ENCODE results near the gene ENO3.

ENO3 gene

GRCh38 chr17:4950075-4950745 lies 709 bp upstream of the ENO3 start:
- peak in 1 of 2 donors; percentile 37 for DNase-seq

DNA sequence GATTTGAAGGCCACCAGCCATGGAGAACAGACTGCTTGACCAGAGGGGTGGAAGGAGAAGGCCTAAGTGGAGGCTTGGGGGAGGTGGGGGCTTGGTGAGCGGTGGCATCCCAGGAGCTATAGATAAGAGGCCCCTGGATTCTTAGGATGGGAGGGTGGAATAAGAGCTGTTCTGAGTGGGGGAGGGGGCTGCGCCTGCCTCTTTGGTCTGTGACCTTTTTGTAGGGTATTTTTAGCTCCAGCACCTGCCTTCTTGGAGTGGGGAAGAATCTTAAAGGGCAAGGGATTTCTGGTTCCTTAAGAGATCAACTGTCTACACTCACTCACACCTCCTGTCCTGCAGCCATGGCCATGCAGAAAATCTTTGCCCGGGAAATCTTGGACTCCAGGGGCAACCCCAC lies 567 bp downstream of the ENO3 start:
- DNase-seq, result no peak

DNA sequence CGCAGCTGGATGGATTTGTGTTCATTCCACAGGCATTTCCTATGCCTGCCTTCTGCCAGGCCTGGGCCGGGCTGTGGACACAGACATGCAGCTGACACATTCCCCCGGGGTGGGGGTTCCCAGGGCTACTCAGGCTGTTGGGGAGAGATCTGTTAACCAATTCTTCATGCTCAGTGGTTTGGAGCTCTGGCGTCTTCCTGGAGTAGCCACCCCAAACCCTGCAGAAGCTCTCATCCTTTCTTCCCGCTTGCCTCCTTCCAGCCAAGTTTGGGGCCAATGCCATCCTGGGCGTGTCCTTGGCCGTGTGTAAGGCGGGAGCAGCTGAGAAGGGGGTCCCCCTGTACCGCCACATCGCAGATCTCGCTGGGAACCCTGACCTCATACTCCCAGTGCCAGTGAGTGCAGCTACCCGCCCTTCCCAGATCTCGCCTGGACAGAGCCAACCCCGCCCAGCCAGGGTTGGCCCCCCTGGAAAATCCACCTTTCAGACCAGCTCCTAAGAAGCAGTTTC lies 2.6 kb downstream of the ENO3 start:
- DNase-seq, result no peak

- no peak for DNase-seq
Observed at GRCh38 chr17:4955091-4955490, 4.2 kb downstream of the ENO3 start.

- DNase-seq, result peak; percentile 34 to 56
Observed at GRCh38 chr17:4956493-4957061, 5.7 kb downstream of the ENO3 start.

DNA sequence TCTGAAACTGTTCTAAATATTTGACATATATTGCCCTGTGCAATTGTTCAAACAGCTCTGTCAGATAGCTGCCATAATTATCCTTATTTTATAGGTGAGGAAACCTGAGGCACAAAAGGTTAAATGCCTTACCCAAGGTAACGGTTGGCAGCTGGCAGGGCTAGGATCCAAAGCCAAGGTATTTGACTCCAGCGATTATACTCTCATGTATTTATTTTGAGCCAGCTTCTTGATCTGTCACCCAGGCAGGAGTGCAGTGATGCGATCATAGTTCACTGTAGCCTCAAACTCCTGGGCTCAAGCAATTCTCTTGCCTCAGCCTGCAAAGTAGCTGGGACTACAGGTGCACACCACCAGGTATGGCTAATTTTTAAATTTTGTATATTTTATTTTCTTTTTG lies 7.2 kb downstream of the ENO3 start:
- no peak for DNase-seq

DNA sequence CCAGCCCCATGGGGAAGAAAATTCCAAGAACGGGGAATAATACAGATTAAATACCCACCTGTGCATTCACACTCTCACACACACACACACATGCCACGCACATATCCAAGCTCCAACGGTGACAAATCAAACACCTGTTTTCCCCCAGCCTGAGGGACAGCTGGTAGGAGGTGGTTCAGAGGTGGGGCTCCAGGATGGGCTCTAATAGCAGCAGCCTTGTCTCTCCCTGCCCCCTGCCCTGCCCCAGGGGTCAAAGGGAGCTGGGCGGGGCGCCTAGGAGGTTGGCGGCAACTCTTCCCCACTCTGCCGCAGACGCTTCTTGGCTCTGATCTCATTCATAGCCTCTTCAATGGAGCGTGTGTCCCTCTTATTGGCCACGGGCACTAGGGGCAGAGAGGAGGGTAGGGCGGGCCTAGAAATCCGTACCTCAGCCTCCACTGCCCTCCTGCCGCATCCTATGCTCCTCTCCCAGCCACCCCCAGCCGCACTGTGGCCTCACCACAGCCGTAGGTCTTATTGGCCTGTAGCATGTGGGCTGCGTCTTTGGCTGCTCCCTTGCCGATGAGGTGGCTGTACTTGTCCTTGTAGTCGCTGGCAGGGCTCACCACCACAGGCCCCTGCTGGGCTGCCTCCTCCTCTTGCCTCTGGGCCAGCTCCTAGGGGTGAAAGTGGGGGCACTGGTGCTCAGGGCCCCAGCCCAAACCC lies 8.5 kb downstream of the ENO3 start:
- DNase-seq, result no peak

- no peak for DNase-seq
Observed at GRCh38 chr17:4960279-4960922, 9.5 kb downstream of the ENO3 start.

- DNase-seq, result no peak
Observed at GRCh38 chr17:4965311-4965986, 14.5 kb downstream of the ENO3 start.

DNA sequence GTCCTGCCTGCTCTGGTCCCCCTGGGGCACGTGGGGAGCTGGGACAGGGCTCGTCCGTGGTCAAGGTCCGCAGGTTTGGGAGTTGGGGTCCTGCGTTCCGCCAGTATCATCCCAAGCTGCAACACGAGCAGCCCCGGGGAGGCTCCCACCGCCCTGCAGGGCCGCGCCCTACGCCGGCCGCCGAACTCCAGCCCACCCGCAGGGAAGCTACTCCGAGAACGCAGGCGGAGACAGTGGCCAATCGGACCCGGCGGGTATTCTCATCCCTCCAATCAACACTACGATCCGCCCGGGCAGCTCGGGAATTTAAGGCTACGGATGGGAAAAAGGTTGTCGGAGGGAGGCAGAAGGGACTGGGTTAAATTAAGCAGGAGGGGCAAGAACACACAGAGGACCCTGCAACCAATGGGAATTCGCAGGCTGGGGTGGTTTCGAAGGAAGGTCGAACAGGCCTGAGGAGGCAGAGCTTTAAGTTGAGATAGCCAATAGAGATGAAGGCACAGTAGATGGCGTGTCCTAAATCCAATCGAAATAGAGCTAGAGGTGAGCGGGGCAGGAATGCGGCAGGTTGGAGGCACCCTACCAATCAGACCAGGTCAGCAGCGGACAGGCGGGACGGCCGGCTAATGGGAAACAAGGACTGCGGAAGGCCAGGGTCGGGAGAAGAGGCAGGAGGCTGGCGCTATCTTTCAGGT lies 16.1 kb downstream of the ENO3 start:
- peak; percentile 99 for DNase-seq

- peak; percentile 94 to 96 for DNase-seq
Observed at GRCh38 chr17:4967539-4968485, 16.9 kb downstream of the ENO3 start, which contains the start of gene SPAG7. TSS of gene SPAG7 (minus strand) at chr17:4967817. CDS start at chr17:4967804, 13 bp downstream.

GRCh38 chr17:4968486-4969046 lies 17.6 kb downstream of the ENO3 start:
- no peak for DNase-seq

DNA sequence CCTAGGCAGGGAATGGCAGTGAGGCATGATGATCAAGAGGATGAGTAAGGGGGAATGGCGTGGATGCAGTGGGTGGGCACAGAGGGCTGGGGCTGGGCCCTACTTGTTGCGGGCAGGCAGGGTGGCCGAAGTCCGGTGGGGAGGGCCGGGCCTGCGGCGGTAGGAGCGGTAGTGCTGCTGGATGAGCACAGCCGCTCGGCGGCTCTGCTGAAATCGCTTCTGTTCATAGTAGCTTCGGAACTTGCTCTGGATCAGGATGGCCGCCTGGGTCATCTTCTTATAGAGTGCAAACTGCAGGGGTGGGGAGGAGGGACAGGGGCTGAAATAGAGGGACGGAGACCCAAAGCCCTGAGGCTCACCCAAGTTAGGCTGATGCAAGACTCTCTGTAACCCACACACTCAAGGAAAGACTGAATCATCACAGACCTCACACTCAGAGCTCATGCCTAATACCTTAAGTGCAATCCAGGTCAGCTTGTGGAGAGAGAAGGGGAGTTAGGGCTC lies 18.2 kb downstream of the ENO3 start:
- DNase-seq, result no peak

DNA sequence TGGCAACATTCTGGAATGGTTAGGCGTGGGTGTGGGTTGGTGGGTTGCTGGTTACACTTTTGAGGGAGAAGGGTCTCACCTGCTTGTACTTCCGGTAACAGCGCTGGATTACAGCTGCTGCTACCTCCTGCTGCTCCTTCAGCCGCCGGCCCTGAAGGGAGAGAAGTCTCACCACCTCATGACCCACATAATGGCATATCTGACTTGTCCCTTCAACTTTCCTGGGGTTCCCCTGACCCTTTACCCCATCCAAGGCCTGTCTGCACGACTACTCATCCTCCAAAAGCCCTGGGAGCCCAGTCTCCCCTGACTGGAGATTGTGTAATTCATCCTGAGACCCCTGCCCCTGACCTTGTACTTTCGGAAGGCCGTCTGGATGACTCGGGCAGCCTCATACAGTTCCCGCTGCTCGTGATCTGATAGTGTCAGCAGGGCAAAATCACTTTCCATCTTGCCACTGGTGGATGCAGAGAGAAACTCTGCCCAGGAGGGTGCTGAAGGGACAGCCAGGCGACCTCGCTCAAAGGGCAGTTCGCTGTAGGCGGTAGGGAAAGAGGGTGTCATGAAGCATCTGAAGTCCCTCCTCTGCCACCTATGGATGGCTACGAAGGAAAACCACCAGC lies 18.7 kb downstream of the ENO3 start:
- no peak for DNase-seq

- DNase-seq, result no peak
Observed at GRCh38 chr17:4970273-4970672, 19.4 kb downstream of the ENO3 start.

GRCh38 chr17:4971826-4972225 lies 20.9 kb downstream of the ENO3 start:
- no peak for DNase-seq

- no peak for DNase-seq
Observed at GRCh38 chr17:4972322-4972721, 21.4 kb downstream of the ENO3 start.

DNA sequence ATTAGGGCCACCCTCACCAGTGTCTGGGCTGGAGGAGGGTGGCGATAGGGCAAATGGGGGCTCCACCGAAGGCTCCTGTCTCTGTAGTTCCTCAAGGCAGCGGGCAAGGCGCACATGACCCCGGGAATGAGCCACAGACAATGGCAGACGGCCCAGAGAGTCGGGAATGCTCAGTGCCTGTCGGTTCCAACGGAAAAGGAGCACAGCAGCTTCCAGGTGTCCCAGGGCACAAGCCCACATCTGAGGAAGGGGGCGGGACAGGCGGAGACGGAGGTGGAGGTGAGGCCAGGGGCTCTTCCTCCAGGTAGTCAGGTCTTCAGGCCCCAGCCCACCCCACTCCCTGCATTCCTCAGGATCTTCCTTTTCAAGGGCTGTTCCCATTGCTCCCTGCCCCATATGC lies 21.8 kb downstream of the ENO3 start:
- DNase-seq, result no peak

DNA sequence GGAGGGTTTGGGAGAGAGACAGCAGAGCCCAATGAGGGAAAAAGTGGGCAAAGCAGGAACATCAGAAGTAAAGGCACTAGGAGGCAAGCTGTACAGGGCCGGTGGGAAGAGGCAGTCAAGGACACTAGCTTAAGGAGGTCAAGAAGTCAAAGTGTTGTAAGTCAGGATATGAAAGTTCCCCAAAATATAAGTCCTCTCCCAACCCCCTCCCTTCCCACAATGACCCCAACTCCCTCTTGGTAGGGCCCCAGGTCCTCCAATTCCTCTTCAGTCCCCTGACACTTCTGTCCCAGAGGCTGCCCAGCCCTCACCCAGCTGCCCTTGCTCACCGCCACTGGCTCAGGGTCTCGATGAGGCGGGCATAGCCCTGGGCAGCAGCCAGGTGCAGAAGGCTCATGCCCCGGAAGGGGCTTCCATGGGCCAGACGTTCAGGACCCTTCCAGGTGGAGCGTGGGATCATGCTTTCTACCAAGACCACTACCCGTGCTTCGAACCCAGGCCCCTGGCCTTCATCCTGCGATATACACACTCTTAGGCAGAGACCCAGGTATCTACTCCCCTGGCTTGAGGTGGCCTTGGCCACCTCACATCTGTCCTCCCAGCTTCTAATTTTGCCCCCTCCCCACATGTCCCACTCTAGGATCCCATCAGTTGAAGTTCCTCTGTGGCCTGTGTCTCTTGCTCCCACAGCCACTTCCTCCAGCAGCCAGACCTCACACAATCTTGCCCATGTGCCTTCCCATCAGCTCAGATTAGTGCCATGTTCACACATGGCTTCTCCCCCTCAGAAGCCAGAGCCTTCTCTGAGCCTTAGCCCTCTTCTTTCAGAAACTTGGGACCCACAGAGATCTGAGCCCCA lies 22.6 kb downstream of the ENO3 start:
- DNase-seq, result no peak
